GM12878 (cell line): ENCODE data around the gene PTRH2.

Experiments used
- CTCF ChIP-seq, 3 experiments: IDR thresholded peaks in 2 of 3; conservative IDR thresholded peaks in 1 of 3; 2 replicates each; pipeline ENCODE4 v1.5.1; 2011; ENCODE audit warnings: low read depth in 3 of 3, low read length in 3 of 3, mild to moderate bottlenecking in 3 of 3, control low read depth in 2 of 3, moderate library complexity in 2 of 3, inconsistent platforms in 1 of 3, mixed read lengths in 1 of 3; ENCODE audit not compliant: control insufficient read depth in 2 of 3, insufficient read depth in 1 of 3; ENCODE audit errors: extremely low read depth in 1 of 3
- IKZF2 ChIP-seq, 2 experiments: fragments of 450-650 bp; IDR thresholded peaks; 2 replicates each; pipeline ENCODE4 v1.6.1; 2017; ENCODE audit warnings: mild to moderate bottlenecking in 2 of 2, moderate library complexity in 2 of 2
- JUND ChIP-seq: IDR thresholded peaks from 2 replicates; pipeline ENCODE4 v1.6.1; 2012; ENCODE audit warnings: low read depth, mild to moderate bottlenecking, low read length, improper control_type of control experiment, moderate library complexity
- MAX ChIP-seq: IDR thresholded peaks from 2 replicates; pipeline ENCODE4 v1.6.1; 2012; ENCODE audit warnings: low read depth, low read length, improper control_type of control experiment
- POLR2AphosphoS5 ChIP-seq: IDR thresholded peaks from 2 replicates; pipeline ENCODE4 v1.6.1; 2011; ENCODE audit warnings: mild to moderate bottlenecking, low read length, inconsistent platforms
- PRDM15 ChIP-seq: fragments of 450-650 bp; formaldehyde crosslinking; IDR thresholded peaks from 2 replicates; pipeline ENCODE4 v1.4.0; 2020; ENCODE audit warnings: mild to moderate bottlenecking, moderate library complexity
- SRF ChIP-seq, 2 experiments: IDR thresholded peaks; 2 replicates each; pipeline ENCODE4 v1.6.1; 2011; ENCODE audit warnings: low read depth in 2 of 2, low read length in 2 of 2, mild to moderate bottlenecking in 1 of 2, moderate library complexity in 1 of 2
- YBX1 ChIP-seq: fragments of 450-650 bp; IDR thresholded peaks from 2 replicates; pipeline ENCODE4 v1.6.1; 2016; ENCODE audit warnings: antibody characterized with exemption
- ZNF217 ChIP-seq: fragments of 450-650 bp; IDR thresholded peaks from 2 replicates; pipeline ENCODE4 v1.6.1; 2017; ENCODE audit warnings: antibody characterized with exemption, mild to moderate bottlenecking

DNA sequence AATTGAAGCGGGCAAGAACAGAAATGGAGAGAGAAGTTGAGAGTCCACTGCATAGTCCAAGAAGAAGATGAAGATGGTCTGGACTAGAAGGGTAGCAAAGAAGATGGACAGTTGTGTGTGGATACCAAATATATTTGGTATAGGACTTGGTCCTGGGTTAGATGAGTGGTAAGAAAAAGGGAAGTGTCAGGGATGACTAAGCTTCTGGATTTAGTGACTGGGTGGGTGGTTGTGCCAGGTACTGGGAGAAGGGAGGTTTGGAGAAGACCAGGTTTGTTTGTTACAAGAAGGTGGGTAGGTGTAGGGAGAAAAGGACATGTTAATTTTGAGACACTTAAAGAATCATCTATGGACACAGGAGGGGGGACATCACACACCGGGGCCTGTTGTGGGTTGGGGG lies 5.6 kb upstream of the PTRH2 start:
- TF ChIP-seq SRF (IDR thresholded peaks at IDR 0.05; ENCODE audit: low read depth in 2 of 2, low read length in 2 of 2), result no peak
- no peak for TF ChIP-seq PRDM15 (CRISPR knock-in tag)
- TF ChIP-seq CTCF (IDR thresholded peaks at IDR 0.05 in 2 of 3, conservative IDR thresholded peaks at IDR 0.05 in 1 of 3; ENCODE audit: control insufficient read depth in 2 of 3, extremely low read depth in 1 of 3, insufficient read depth in 1 of 3, low read depth in 3 of 3, low read length in 3 of 3), result no peak
- no peak for TF ChIP-seq POLR2AphosphoS5
- no peak for TF ChIP-seq YBX1
- TF ChIP-seq ZNF217, result no peak
- TF ChIP-seq MAX, result no peak
- no peak for TF ChIP-seq JUND
- no peak for TF ChIP-seq IKZF2 (IDR thresholded peaks at IDR 0.05)
